CD4-positive, alpha-beta T cell treated with Interleukin-15 for 1 hour (primary cell): ENCODE data around the gene SLC6A8.
A peak's percentile ranks its signal among the peaks of the same experiment; 100 is the strongest.
"Not testable (repeated sequence)": the region's sequence is repeated elsewhere in the genome, so short reads cannot be mapped to it uniquely, and the experiment has no call there.

Experiments
- DNase-seq: peaks from one replicate; pipeline ENCODE4 v3.0.0-alpha.2; 2020

The SLC6A8 gene

DNA sequence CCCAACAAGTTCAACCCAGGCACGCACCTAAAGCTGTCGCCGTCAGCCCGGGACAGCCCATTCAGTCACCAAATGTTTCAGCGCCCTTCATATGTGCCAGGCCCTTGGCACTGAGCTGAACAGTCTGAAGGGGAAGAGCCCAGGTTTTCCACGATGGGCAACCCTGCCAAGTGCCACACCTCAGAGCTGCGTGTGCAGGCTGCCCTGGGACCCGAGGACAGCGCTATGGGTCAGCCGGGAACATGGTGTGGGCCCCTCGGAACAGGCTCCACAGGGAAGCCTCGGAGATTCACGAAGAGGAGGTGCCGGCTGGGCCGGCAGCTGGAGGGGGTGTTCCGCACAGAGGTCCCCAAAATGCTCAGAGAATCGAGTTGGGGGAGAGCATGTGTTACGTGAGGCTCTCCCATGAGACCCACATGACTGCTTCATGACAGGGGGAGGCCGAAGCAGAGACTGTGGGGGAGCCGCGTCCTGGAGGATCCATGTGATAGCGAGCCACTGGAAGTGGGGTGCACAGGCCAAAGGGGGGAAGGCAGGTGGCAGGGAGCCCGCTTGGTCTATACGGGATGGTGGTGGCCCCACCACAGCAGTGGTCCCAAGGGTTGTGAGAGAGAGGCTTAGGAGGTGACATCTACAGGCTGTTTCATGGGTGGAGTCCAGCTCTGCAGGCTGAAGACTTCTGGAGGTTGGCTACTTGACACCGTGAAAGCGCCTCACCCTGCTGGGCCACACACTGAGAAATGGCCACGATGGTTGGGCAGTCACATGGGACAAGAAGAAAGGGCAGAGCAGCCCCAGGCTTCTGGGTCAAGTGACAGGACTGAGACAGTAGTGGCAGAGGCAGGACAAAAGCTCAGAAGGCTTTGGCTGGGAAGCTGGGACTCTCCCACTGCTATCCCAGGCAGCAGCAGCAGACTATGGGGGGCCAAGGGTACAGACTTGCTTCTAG lies 22.3 kb downstream of the SLC6A8 start:
- no peak for DNase-seq

- no peak for DNase-seq
These were observed 26.5 kb downstream of the SLC6A8 start for GRCh38 chrX:153714256-153714655.

- DNase-seq, result no peak
These were observed 29.7 kb downstream of the SLC6A8 start for GRCh38 chrX:153717445-153717844.

- no peak for DNase-seq
These were observed 31.5 kb downstream of the SLC6A8 start for GRCh38 chrX:153719238-153719637.

- DNase-seq, result no peak
These were observed 32.0 kb downstream of the SLC6A8 start for GRCh38 chrX:153719701-153720100.

DNA sequence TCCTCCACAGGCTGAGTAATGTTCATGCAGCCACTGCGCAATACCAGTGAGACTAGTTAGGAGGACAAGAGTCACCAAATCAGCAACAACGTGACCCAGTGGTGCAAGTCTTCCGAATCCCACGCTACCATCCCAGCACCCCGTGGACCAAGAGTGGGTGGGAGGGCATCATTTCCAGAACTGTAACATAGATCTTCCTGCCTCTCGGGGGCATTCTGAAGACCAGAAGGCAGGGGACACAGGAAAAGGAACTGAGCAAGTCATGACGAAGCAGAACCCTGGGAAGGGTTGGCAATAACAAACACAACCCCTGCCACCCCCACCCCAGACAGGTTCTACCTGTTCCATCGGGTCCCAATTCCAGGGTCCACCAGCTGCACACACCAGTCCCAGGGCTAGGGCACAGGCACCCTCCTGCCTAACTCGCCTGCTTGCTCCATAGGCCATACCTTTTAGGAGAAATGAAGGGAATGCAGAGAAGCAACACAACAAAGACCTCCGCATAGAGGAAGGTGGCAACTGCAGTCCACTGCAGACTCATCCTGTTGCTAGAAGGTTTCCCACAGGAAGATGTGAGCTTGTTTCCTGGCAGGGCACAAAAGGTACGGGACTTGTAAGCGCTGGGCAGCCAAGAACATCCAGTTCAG lies 35.1 kb downstream of the SLC6A8 start:
- no peak for DNase-seq

- no peak for DNase-seq
These were observed 35.9 kb downstream of the SLC6A8 start for GRCh38 chrX:153723351-153724251.

- DNase-seq, result peak; percentile 91
These were observed 36.7 kb downstream of the SLC6A8 start, which contains the start of the genes ABCD1 and BCAP31 for GRCh38 chrX:153724252-153725038. Gene ABCD1 (plus strand): TSS chrX:153724856. CDS start chrX:153725267, 411 bp downstream. Gene BCAP31 (minus strand): TSS chrX:153724387. CDS start chrX:153723244, 1,143 bp downstream.

- DNase-seq, result no peak
These were observed 37.5 kb downstream of the SLC6A8 start for GRCh38 chrX:153725039-153725831.

- no peak for DNase-seq
These were observed 38.1 kb downstream of the SLC6A8 start for GRCh38 chrX:153725832-153726285.

- peak; percentile 75 for DNase-seq
These were observed 38.8 kb downstream of the SLC6A8 start for GRCh38 chrX:153726286-153727122.

- no peak for DNase-seq
These were observed 39.6 kb downstream of the SLC6A8 start for GRCh38 chrX:153727123-153727931.

GRCh38 chrX:153728095-153728494 lies 40.4 kb downstream of the SLC6A8 start:
- DNase-seq, result no peak

- no peak for DNase-seq
These were observed 41.4 kb downstream of the SLC6A8 start for GRCh38 chrX:153728951-153729631.

DNA sequence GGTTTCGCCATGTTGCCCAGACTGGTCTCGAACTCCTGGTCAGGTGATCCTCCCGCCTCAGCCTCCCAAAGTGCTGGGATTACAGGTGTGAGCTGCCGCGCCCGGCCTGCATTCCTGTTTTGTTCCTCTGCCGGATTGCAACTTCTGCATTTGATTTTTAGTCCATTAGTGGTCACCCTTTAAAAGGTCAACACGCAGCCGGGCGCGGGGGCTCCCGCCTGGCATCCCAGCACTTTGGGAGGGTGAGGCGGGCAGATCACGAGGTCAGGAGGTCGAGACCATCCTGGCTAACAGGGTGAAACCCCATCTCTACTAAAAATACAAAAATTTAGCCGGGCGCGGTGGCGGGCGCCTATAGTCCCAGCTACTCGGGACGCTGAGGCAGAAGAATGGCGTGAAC lies 42.4 kb downstream of the SLC6A8 start:
- not testable (repeated sequence) for DNase-seq

GRCh38 chrX:153731117-153731844 lies 43.6 kb downstream of the SLC6A8 start:
- no peak for DNase-seq

GRCh38 chrX:153731845-153732215 lies 44.1 kb downstream of the SLC6A8 start:
- DNase-seq, result no peak

GRCh38 chrX:153732401-153732800 lies 44.7 kb downstream of the SLC6A8 start:
- peak; percentile 36 for DNase-seq
